ENCODE results near the gene SRSF1.
A peak's percentile ranks its signal among the peaks of the same experiment; 100 is the strongest.

SRSF1 gene

GRCh38 chr17:58005728-58006559 is 1.1 kb downstream of the SRSF1 start:
- Mint-ChIP-seq H3K4me1 (peaks cover 62% of the 10 kb centered on the region), H3K27me3 (no peaks in the 10 kb centered on the region), H3K36me3 (ENCODE audit: insufficient read depth) (peaks cover 64% of the 10 kb centered on the region), H3K9me3 (no peaks in the 10 kb centered on the region), H3K4me3 (peak overlapping the region; percentile 100), H3K27ac (ENCODE audit: low read depth) (peak overlapping the region; percentile 99)
- ATAC-seq (replicated peaks; ENCODE audit: extremely low read depth, poor library complexity, severe bottlenecking) (no peak), DNase-seq (ENCODE audit: low spot score in 2 of 2) (no peak)

DNA sequence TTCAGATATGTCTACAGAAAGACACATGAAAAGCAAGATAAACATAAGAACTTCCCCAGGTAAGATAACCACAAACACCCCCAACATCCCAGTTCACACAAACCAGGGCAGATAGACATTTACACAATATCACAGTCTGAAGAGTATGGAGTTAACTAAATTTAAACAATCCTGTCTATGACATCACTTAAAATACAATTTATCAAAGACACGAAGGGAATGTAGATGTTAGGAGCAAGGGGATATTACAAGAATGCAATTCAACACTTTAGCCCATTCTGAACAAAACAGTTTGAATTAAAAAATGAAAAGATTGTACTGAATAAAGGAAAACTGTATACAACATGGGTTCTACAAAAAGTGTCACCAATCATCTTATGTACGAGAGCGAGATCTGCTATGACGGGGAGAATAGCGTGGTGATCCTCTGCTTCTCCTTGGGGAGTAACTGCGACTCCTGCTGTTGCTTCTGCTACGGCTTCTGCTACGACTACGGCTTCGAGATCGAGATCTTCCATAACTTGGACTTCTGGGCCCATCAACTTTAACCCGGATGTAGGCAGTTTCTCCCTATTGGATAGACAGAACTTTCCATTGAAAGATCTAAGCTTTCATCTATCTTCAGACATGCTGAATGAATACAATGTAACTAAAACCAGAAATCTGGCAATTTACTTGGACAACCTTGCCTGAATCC is 1.9 kb downstream of the SRSF1 start:
- H3K27me3 Mint-ChIP-seq, result no peaks in the 10 kb centered on the region
- peaks cover 68% of the 10 kb centered on the region for H3K36me3 Mint-ChIP-seq (ENCODE audit: insufficient read depth)
- H3K4me1 Mint-ChIP-seq, result peaks cover 62% of the 10 kb centered on the region
- ATAC-seq (replicated peaks; ENCODE audit: extremely low read depth, poor library complexity, severe bottlenecking) (no peak), DNase-seq (ENCODE audit: low spot score in 2 of 2) (no peak)
- H3K4me3 Mint-ChIP-seq, result peak overlapping the region; percentile 100
- H3K9me3 Mint-ChIP-seq, result no peaks in the 10 kb centered on the region
- peak overlapping the region; percentile 99 for H3K27ac Mint-ChIP-seq (ENCODE audit: low read depth)

DNA sequence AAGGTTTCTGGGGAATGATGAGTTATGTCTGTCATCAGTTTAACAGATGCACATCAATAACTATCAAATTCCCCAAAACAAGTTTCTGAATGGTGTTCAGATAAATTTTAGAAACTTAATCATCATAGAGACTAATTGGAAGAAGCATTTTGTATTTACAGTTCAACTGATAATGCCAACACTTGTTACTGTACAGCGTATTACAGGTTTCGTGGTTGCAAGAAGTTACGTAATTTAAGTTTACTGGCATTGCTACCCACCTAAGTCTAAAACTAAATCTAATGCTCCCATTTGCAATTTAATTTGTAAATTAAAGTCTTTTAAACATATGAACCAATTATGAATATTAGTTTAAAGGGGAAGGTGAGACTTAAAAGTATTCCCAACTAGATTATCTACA is 3.0 kb downstream of the SRSF1 start:
- Mint-ChIP-seq H3K4me3 (peak overlapping the region; percentile 31), H3K36me3 (ENCODE audit: insufficient read depth) (peaks cover 72% of the 10 kb centered on the region), H3K9me3 (no peaks in the 10 kb centered on the region), H3K27ac (ENCODE audit: low read depth) (peak overlapping the region; percentile 44), H3K4me1 (peaks cover 68% of the 10 kb centered on the region), H3K27me3 (no peaks in the 10 kb centered on the region)
- ATAC-seq (replicated peaks; ENCODE audit: extremely low read depth, poor library complexity, severe bottlenecking), result no peak
- no peak for DNase-seq (ENCODE audit: low spot score in 2 of 2)

- Mint-ChIP-seq H3K4me3 (no peak overlapping the region), H3K9me3 (no peaks in the 10 kb centered on the region), H3K27ac (ENCODE audit: low read depth) (no peak overlapping the region), H3K36me3 (ENCODE audit: insufficient read depth) (peaks cover 72% of the 10 kb centered on the region), H3K4me1 (peaks cover 68% of the 10 kb centered on the region), H3K27me3 (no peaks in the 10 kb centered on the region)
- ATAC-seq (replicated peaks; ENCODE audit: extremely low read depth, poor library complexity, severe bottlenecking), result no peak
- DNase-seq (ENCODE audit: low spot score in 2 of 2), result no peak
Measured at GRCh38 chr17:58002973-58003372, 4.1 kb downstream of the SRSF1 start.

DNA sequence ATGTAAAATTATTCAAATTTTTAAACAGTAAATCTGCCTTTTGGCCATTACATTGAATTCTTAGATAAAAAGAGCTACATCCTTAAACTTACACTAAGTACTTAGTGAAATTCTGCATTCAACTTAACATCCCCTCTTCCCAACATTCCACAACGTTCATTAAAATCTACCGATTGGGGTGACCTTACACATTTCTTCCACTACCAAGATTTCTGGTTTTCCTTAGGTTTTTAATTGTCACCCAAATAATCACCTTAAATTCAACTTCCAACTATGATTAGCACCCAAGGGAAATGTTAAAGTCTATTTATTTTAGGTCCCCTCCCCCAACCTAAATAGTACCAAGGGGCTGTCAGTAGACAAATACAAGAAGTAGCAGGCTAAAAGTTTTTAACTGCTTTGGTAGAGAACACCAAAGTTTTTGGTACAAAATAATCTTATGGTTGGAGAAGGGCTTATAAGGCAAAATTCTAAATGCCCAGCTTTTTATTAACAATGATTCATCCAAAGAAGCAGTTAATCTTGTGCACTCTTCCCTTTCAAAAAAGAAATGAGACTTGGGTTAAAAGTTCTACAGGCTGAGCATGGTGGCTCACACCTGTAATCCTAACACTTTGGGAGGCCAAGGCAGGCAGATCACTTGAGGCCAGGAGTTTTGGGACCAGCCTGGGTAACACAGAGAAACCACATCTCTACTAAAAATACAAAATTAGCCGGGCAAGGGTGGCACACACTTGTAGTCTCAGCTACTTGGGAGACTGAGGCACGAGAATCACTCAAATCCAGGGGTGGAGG is 4.7 kb downstream of the SRSF1 start:
- H3K27me3 Mint-ChIP-seq, result no peaks in the 10 kb centered on the region
- H3K36me3 Mint-ChIP-seq (ENCODE audit: insufficient read depth), result peaks cover 70% of the 10 kb centered on the region
- no peak overlapping the region for H3K27ac Mint-ChIP-seq (ENCODE audit: low read depth)
- H3K4me3 Mint-ChIP-seq, result no peak overlapping the region
- H3K9me3 Mint-ChIP-seq, result no peaks in the 10 kb centered on the region
- ATAC-seq (replicated peaks; ENCODE audit: extremely low read depth, poor library complexity, severe bottlenecking), result no peak
- H3K4me1 Mint-ChIP-seq, result peaks cover 64% of the 10 kb centered on the region
- DNase-seq (ENCODE audit: low spot score in 2 of 2), result no peak

GRCh38 chr17:58001461-58002124 is 5.5 kb downstream of the SRSF1 start:
- peaks cover 66% of the 10 kb centered on the region for H3K36me3 Mint-ChIP-seq (ENCODE audit: insufficient read depth)
- H3K27ac Mint-ChIP-seq (ENCODE audit: low read depth), result no peak overlapping the region

GRCh38 chr17:57999496-58000017 is 7.5 kb downstream of the SRSF1 start:
- H3K27ac Mint-ChIP-seq (ENCODE audit: low read depth), result no peak overlapping the region

More at GRCh38 chr17:58001461-58002124, 5.5 kb downstream of the SRSF1 start:
- Mint-ChIP-seq H3K4me1 (peaks cover 60% of the 10 kb centered on the region), H3K9me3 (no peaks in the 10 kb centered on the region), H3K4me3 (no peak overlapping the region), H3K27me3 (no peaks in the 10 kb centered on the region)
- ATAC-seq (replicated peaks; ENCODE audit: extremely low read depth, poor library complexity, severe bottlenecking) (no peak), DNase-seq (ENCODE audit: low spot score in 2 of 2) (no peak)

DNA sequence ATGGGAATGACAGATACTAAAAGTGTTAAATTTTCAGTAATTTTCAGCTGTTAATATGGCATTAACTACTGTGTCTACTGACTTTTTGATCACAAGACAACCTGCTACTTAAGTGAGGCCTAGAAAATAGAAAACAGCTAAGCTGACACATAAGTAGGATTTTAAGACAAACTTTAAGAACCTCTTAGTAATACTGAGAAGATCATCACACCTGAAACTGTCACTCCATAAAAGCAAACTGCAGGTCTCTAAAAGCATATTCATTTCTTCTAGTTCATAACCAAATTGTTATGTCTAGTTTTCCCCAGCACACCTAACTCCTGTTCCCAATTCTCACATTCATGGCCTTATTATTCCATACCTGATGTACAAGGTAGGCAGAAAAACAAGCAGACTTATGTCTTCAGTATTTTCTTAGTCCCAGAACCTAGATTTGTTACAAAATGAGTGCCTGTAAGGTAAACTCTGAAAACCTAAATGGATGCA is 8.0 kb downstream of the SRSF1 start:
- ATAC-seq (replicated peaks; ENCODE audit: extremely low read depth, poor library complexity, severe bottlenecking), result no peak
- Mint-ChIP-seq H3K4me1 (peaks cover 44% of the 10 kb centered on the region), H3K4me3 (no peak overlapping the region), H3K27me3 (no peaks in the 10 kb centered on the region), H3K9me3 (no peaks in the 10 kb centered on the region), H3K27ac (ENCODE audit: low read depth) (no peak overlapping the region), H3K36me3 (ENCODE audit: insufficient read depth) (peaks cover 44% of the 10 kb centered on the region)
- DNase-seq (ENCODE audit: low spot score in 2 of 2), result no peak

More at GRCh38 chr17:57999496-58000017, 7.5 kb downstream of the SRSF1 start:
- DNase-seq (ENCODE audit: low spot score in 2 of 2) (no peak), ATAC-seq (replicated peaks; ENCODE audit: extremely low read depth, poor library complexity, severe bottlenecking) (peak; percentile 82)
- peaks cover 48% of the 10 kb centered on the region for H3K36me3 Mint-ChIP-seq (ENCODE audit: insufficient read depth)
- H3K4me3 Mint-ChIP-seq, result no peak overlapping the region
- no peaks in the 10 kb centered on the region for H3K27me3 Mint-ChIP-seq
- H3K4me1 Mint-ChIP-seq, result peaks cover 46% of the 10 kb centered on the region
- H3K9me3 Mint-ChIP-seq, result no peaks in the 10 kb centered on the region

- Mint-ChIP-seq H3K27ac (ENCODE audit: low read depth) (no peak overlapping the region), H3K36me3 (ENCODE audit: insufficient read depth) (peaks cover 29% of the 10 kb centered on the region)
- no peak for ATAC-seq (replicated peaks; ENCODE audit: extremely low read depth, poor library complexity, severe bottlenecking)
Measured at GRCh38 chr17:57997085-57997809, 9.8 kb downstream of the SRSF1 start.

DNA sequence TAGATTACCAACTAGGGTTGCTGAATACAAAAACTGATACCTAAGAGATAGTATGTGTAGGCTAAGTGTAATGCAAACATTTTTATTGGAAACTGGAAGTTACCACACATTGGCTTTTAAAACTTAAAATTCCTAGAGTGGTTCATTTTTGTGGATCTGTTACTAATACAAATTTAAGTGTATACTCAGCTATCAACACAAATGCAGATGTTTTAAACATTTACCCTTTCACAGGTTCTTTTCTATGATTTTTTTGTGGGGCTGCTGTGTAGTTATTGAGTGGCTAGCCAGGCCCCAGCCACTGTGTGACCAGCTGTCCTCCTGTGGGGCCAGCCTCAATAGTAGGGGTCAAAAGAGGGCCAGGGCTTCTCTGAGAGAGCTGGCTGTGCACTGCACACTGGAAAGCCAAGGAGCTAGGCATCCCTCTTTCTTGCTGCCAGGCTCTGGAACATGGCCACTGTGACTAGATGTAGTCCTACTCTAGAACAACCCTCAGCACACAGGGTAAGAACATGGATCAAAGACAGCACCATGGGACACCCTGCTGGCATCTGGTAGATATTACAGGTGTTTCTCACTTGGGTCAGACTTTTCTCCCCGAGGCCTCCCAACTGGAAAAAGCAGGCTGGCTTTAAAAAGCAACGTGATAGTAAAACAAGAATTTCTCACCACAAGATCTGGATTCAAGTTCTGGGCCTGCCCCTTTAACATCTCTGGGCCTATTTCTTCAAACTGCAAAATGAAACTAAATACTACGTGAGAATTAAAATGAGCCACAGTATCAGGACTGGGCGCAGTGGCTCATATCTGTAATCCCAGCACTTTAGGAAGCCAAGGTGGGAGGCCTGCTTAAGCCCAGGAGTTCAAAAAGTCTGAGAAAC is 11.7 kb downstream of the SRSF1 start:
- ATAC-seq (replicated peaks; ENCODE audit: extremely low read depth, poor library complexity, severe bottlenecking) (peak; percentile 83), DNase-seq (ENCODE audit: low spot score in 2 of 2) (peak in 1 of 2 donors; percentile 38)
- H3K27ac Mint-ChIP-seq (ENCODE audit: low read depth), result peak overlapping the region; percentile 41
- H3K27me3 Mint-ChIP-seq, result no peaks in the 10 kb centered on the region
- peaks cover 32% of the 10 kb centered on the region for H3K4me1 Mint-ChIP-seq
- no peaks in the 10 kb centered on the region for H3K9me3 Mint-ChIP-seq
- peaks cover 15% of the 10 kb centered on the region for H3K36me3 Mint-ChIP-seq (ENCODE audit: insufficient read depth)
- peak overlapping the region; percentile 41 for H3K4me3 Mint-ChIP-seq

More at GRCh38 chr17:57997085-57997809, 9.8 kb downstream of the SRSF1 start:
- Mint-ChIP-seq H3K4me1 (peaks cover 37% of the 10 kb centered on the region), H3K4me3 (no peak overlapping the region), H3K27me3 (no peaks in the 10 kb centered on the region), H3K9me3 (no peaks in the 10 kb centered on the region)
- no peak for DNase-seq (ENCODE audit: low spot score in 2 of 2)

- H3K9me3 Mint-ChIP-seq, result no peaks in the 10 kb centered on the region
- H3K4me1 Mint-ChIP-seq, result peaks cover 36% of the 10 kb centered on the region
- peaks cover 11% of the 10 kb centered on the region for H3K36me3 Mint-ChIP-seq (ENCODE audit: insufficient read depth)
- no peak for ATAC-seq (replicated peaks; ENCODE audit: extremely low read depth, poor library complexity, severe bottlenecking)
- no peak for DNase-seq (ENCODE audit: low spot score in 2 of 2)
- no peaks in the 10 kb centered on the region for H3K27me3 Mint-ChIP-seq
- H3K4me3 Mint-ChIP-seq, result no peak overlapping the region
- H3K27ac Mint-ChIP-seq (ENCODE audit: low read depth), result peak overlapping the region; percentile 7
Measured at GRCh38 chr17:57994436-57994835, 12.6 kb downstream of the SRSF1 start.

Data from central memory CD8-positive, alpha-beta T cell (primary cell).